Lung microvascular endothelial cell (primary cell): ENCODE results near the gene PTPRG. TPM values are rescaled to one million over a fixed set of nuclear protein-coding genes. Genes with fewer than 3 reads are reported as not detected.

ENCODE experiments used
- DNase-seq, 2 donors: peaks; one replicate each; pipeline versions ENCODE4 v3.0.0 to v3.0.0-alpha.2; 2010; ENCODE audit warnings: low read depth in 2 of 2
- total RNA-seq: library from RNA; depleted of rRNA; stranded (reverse); fragments of >200 nt; gene quantifications from 2 replicates; pipeline ENCODE4 v1.2.1, GENCODE V29; 2014

PTPRG gene
- total RNA-seq, 1 donor from 2014 or later, result 5.8 TPM

DNA sequence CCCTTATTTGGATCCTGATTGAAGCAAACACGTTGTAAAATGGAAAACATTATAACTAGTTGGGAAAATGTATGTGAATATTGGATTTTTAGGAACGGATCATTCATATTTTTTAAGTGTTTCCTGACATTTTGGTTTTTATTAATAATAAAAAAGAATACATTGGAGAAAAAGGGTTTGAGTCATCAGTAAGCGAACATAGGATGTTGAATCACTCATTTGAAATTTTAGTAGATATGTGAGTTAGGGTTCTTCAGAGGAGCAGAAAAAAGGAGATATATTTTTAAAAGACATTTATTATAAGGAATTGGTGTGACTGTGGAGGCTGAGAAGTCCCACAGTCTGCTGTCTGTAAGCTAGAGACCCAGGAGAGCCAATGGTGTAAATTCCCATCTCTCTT, 258.5 kb downstream of the PTPRG start:
- DNase-seq, result peak in 1 of 2 donors; percentile 49

DNA sequence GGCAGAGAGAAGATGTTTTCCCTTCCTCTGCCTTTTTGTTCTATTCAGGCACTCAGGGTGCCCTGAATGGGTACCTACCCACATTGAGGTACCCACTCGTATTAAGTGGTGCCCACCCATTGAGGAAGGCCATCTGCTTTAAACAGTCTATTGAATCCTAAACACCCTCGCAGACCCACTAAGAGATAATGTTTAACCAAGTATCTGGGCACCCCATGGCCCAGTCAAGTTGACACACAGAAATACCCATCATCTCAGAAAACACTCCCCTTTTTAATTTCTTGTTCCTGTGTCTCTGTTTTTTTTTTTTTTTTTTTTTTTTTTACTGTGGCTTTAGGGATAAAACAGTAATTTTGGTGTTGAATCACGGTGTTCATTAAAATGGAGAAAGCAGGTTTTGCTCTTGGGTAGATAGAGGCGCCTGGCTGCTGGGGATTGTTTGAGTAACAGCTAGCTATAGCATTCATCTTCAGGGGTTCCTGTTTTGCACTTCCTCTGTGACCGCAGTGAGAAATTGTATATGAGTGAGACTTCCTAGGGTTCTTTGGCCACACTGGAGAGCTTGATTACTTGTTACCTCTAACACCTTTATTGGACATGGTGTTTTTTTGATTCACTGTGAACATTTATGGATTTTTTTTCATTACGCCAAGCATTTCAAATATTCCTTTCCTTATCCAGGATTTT, 259.1 kb downstream of the PTPRG start:
- DNase-seq, result peak in 1 of 2 donors; percentile 61

DNA sequence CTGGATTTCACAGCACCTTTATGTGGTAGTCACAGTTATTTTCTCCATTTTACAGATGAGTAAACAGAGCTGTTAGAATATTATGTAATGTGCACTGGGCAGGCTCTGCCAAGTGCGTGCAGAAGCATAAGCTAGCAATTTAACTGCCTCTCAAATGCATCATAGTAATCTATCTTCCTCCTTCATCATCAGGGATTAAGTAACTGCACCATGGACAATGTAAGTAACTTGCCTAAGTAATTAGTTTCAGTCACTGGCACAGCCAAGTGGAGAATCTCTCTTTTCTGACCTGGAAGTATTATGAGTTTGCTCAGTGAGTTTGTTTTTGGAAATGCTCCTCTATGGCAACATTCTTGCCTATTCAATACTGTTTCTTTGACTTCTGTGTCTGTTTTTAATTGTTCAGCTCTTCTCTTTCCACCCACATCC, 260.5 kb downstream of the PTPRG start:
- DNase-seq, result no peak

DNA sequence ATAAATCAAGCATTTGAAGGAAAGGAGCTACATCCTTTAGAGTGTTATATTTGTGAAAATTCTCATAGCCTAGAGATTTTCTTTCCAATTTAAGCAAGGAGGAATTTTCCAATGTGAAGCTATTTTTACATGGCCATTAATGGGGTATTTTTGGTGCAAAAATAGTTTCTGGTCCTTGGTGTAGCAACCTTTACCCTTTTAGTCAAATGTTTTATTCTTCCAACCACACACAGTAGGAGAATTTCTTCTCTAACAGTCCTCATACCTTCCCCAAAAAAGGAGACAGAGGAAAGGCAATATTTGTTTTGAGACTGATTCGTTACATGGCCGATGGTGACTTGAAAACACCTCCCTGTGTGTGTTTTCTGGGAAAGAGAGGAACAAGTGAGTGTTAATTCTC, 261.2 kb downstream of the PTPRG start:
- DNase-seq, result no peak

DNA sequence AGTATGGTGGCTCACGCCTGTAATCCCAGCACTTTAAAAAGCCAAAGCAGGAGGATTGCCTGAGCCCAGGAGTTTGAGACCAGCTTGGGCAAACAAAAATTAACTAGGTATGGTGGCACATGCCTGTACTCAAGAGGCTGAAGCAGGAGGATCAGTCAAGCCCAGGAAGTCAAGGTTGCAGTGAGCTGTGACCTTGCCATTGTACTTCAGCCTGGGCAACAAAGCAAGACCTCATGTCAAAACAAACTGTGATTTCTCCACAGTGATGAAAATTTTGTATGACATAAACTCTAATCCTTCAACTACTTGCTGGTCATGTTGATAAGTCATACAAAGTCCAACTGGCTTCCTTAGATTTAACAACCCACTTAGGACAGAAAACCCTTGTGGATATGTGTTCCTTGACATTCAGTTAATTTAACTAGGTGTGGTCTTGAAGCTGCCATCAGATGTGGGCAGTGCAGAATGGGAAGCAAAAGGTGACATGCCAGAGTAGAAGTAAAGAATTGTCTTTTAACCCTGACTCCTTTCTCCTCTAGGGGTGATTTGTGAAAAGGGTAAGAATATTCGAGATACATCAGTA, 263.3 kb downstream of the PTPRG start:
- peak in 1 of 2 donors; percentile 51 for DNase-seq

DNA sequence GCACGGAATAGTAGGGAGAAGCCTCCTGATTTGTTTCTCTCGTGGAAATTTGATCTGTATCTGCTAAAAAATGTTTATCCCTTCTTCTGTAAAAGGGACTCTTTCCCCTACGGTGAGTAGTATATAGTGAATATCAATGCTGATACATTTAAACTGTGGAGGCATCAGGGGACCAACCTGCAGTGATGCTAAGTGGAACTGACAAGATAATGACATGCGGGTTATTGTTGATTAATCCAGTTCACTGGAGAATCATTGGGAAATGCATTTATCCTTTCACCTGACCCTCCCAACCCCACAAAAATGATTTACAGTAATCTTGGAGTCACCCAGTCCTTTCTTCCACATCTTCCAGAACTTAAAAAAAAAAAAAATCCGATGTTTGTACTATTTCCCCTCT, 264.8 kb downstream of the PTPRG start:
- DNase-seq, result no peak

DNA sequence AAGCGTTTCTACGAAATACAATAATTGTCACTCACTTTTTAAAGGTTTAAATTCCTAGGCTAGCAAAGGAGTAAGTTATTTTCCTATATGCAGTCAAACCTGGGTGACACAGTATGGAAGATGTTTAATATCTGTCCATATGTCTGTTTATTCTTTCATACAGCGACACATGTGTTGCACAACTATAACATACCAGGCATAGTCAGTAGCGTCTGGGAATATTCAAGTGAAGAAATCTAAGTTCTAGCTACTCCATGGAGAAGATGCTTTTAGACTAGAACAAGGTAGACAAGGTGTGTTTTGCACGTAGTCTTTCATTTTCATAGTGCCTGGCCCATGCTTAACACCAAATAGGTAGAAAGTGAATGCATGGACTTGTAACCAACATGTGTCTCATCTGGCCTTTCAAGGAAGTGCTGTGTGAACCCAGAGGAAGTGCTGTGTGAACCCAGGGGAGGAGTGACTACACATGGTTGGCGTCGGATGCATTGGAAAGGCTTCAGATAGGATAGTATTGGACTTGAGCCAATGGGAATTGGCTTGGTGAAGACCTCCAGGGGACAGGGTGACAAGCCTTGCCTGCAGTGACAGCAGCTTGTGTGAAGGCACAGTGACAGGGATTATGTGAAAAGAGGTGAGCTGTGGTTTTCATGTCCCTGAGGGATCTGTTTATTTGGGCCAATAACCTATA, 267.0 kb downstream of the PTPRG start:
- DNase-seq, result peak; percentile 47 to 61

DNA sequence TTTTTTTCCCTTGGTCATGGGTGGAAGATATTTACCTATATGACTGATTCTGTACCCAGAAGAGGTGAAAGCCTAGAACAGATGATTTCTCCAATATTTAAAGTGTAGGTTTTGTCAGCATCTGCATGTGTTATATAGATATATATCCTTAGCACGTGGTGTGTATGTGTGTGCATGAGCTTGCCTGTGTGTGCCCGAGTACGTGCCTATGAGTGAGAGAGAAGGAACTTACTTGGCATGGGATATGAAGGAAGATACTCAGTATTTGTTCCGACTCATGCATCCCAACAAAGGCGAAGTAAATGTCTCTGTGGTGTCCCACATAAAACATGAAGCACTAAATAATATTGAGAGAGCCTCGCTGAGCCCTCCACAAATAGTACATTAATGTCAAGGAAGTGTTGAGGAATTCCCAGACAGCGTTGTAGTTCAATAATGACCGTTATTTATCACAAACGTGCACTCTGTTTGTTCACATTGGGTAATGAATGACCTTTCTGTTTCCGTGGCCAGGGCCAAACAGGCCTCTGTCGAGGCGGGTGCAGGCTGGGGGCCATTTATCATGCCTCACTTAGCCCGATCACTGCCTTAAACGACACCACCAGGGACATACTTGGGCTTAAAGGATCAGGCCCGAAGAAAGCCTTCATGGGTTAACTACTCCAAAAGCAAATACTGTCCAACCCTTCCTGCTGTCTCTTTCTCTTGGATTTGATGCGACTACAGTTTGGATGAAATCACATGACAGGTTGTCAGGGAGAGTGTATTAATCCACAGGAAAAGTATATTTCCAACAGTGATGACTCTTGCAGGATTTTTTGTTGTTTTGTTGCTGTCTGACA, 267.7 kb downstream of the PTPRG start:
- peak; percentile 36 to 77 for DNase-seq

DNA sequence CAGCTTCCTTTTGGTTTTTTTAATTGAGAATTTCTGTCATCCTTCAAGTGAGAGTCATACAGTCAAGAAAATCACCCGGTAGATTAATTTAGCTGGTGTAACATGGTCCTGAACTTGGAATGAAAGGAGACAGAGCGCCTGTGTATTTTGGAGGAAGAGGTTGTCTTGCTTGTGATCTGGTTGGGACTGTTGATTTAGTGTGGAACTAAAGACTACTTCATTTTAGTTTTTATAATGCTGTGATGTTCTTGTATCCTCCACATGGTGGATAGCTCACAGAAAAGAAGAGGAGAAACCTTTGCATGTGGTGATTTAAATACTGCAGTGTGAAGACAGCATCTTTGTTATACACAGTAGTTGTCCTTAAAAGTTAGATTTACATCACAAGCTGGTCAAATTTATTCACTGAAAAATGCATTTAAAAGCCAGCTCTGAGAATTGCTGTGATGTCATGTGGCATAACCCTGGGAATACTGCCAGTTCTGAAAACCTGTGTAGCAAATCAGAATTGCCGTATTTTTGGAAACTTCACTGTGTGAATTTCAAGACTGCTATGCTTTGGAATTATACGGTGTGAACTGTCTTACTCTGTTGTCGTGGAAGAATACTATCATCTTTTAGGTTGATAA, 268.5 kb downstream of the PTPRG start:
- peak; percentile 36 to 54 for DNase-seq

DNA sequence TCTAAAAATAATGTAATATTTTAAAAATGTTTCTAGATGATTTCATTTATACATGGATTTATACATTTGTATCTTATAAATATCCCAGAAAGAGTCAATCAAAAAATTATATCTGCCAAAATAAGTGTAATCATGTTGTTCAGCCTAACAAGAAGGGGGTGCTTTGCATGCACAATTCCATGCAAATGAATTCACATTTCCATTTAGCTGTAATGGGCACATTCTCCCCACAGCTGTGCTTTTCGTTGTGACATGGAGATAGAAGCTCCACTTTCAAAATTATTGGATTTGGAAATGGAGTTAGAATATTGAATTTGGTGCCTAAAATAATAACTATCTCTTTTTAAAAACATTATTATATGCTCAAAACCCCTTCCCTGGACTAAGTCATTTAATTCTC, 270.6 kb downstream of the PTPRG start:
- no peak for DNase-seq

DNA sequence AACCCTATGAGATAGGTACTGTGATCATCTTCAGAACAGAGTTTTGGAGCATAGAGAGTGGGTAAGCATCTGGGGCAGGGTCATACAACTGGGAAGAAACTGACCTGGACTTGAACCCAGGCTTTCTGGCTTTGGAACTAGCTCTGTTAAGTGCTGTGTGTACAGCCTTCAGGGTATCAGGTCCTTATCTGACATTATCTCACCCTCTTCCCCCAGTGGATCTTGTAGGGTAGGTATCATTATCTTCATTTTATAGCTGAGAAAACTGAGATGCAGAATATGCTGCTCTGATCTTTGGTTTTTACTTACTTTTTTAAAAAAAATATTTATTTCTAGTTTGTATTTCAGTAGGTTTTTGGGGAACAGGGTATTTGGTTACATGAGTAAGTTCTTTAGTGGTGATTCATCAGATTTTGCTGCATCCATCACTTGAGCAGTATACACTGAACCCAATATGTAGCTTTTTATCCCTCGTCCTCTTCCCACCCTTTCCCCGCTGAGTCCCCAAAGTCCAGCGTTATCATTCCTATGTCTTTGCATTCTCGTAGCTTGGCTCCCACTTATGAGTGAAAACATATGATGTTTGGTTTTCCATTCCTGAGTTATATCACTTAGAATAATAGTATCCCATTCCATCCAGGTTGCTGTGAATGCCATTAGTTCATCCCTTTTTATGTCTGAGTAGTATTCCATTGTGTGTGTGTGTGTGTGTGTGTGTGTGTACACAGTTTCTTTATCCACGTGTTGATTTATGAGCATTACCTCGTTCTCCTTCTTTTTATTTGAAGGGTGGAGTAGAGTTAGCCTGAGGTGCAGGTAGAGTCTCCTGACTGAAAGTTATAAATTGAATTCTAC, 271.2 kb downstream of the PTPRG start:
- DNase-seq, result no peak

DNA sequence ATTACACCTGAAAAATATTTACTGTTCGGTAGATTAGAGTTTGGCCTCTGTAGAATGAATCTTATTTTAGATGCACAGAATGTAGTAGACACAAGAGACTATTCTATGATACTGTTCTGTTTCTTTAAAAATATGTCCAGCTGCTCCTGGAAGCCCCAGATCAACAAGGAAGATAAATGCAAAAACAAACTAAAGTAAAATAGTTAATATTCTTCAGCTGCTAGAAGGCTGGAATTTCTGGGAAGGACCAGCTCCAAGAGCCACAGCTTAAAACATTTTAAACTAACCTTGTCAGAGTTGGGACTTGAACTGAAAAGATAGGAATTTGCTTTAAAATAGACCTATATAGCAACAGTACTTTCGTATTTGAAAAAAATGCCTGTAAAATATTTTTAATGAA, 277.9 kb downstream of the PTPRG start:
- DNase-seq, result no peak

DNA sequence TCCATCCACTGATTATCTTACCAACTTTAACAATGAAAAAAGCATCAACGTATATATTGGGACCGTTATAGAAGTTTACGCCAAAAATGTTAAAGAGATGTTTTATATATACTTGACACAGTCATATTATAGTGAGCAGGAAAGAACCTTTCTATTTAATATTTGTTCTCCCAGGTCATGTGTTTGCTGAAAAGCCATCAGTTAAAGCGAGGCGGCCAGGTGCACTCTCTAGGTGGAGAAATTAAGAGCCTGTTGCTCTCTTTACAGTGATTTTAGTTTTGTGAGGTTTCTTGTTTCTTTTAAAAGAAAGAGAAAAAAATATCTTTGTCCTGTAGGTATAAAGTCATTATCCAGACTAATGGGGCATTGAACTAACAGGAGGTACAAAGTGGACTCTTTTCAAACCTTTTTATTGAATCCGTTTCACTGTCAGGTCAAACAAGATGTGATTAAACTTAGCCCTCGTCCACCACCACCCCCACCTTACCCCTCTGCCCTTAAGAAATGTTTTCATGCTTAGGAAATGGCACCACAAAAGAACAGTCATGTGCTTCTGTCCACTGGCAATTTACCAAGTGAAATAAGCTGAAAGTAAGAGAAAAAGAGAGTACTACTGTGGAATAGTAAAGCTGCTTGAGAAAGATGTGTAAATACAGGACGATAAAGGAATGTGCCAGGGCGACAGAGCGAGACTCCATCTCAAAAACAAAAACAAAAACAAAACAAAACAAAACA, 279.9 kb downstream of the PTPRG start:
- DNase-seq, result peak; percentile 34 to 75

DNA sequence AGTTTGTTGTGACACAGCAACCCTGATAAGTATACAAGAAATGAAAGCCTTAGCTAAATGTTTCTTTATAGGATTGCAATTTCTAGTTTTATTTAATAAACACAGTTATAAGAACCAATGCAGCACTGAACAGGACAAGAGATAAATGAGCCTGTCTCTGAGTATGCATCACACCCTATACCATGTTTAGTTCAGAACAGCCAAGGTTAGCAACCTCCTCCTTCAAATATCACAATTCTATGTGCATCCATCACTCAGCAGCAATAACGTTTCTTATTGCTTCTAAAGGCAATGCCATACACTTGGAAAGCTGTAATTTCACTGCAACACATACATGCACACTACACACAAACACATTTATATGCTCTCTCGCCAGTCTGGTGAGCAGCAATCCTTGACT, 280.6 kb downstream of the PTPRG start:
- no peak for DNase-seq

DNA sequence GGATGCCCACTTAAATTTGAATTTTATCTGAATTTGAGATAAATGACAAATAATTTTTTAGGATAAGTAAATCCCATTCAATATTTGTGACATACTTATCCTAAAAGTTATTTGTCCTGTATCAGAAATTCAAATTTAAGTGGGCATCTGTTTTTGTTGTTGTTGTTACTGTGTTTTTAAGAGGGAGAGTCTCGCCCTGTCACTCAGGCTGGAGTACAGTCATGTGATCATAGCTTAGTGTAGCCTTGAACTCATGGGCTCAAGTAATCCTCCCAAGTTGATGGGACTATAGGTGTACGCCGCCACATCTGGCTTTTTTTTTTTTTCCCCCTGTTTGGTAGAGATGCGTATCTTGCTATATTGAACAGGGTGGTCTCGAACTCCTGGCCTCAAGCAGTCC, 283.0 kb downstream of the PTPRG start:
- no peak for DNase-seq

DNA sequence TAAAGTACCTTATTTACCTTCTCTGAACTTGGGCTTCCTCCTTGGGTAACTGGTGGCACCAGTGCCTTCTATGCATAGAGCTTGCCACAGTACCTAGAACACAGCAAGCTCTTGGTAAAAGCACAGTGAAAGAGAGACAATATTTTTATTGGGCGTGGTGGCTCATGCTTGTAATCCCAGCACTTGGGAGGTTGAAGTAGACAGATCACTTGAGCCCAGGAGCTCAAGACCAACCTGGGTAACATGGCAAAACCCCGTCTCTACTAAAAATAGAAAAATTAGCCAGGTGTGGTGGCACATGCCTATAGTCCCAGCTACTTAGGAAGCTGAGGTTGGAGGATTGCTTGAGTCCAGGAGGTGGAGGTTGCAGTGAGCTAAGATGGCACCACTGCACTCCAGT, 285.1 kb downstream of the PTPRG start:
- no peak for DNase-seq

DNA sequence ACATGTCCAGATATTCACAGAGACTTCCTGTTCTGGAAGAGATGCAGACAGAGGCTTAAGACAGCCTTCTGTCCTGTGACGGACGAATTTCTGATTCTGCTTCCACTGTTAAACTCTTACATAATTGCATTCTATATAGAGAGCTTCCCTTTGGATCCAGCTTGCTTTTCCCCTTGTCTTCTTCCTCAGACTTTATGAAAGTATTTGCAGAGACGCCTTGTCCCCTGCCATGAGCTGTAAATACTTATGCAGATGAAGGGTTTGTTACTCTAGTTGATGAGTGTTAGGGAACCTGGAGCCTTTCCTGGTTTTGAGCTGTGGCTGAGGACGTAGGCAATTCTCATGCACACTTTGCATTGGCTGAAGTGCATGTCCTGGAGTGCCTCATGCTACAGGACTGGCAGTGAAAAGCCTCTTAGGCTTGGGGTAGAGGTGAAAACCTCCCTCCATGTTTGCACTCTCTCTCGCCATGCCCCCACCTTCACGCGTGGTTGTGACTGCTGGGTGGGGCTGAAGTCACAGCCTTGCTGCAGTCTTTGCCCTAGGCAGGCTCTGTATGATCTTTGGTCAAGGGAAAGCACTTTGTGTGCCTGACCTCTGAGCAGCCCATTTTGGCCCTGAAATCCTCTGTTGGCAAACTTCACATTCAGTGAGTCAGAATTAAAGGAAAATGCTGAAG, 286.6 kb downstream of the PTPRG start:
- DNase-seq, result peak in 1 of 2 donors; percentile 37

DNA sequence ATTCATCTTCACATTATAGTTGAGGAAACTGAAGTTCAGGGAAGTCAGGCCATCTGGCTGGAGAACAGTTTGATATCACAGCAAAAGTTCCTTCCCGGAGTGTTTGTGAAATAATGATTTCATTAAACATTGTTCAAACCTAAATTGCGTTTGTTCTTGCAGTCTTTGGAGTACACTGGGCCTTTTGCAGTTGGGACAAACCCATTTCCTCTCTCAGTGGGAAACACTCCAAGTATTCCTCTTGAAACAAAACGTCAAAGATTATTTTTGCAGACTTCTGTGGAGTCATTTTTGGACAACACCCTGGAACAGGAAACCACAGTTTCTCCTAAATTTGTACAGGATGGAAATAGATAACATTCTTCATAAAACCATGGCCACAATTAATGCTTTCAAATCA, 287.5 kb downstream of the PTPRG start:
- DNase-seq, result peak; percentile 45 to 89

DNA sequence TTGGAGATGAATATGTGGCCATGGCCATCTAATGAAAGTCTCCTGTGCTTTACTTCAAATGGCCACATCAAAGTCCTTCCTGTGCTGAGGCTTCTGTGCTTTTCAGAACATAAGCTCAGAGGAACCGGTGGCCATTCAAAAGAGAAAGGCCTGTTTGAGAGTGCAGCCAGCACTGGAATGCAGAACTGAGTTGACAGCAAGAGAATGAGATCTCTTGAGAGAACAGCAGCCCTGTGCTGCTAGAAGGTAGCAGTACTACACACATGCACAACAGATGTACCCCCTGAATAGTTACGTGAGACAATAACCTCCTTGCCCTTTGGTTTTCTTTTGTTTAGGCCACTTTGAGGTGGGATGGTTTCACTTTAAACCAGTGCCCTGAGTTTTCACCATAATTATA, 292.5 kb downstream of the PTPRG start:
- no peak for DNase-seq
